Epidermal melanocyte (primary cell): ENCODE measurements around the gene TSEN2.
"Not testable (repeated sequence)": the region's sequence is repeated elsewhere in the genome, so short reads cannot be mapped to it uniquely, and the experiment has no call there.

Experiments
- DNase-seq: peaks from one replicate; pipeline ENCODE4 v3.0.0; 2011; ENCODE audit warnings: low spot score; ENCODE audit not compliant: insufficient read length

Gene TSEN2

DNA sequence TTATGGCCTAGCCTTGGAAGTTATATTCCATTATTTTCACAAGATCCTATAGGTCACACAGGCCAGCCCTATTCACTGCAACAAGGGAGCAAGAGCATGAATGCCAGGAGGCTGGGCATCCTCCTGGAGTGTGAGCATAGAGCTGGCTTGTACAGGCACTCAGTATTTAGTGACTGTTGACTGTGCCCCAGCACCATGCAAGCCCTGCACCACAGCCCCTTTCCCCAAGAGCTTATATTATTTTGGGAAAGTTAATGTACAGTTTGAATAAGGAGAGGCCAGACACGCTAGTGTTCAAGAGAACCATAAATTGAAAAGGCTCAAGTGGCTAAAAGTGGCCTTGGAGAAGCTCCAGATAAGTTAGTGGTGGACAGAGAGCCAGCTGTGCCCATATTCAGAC, 32.3 kb upstream of the TSEN2 start:
- no peak for DNase-seq

DNA sequence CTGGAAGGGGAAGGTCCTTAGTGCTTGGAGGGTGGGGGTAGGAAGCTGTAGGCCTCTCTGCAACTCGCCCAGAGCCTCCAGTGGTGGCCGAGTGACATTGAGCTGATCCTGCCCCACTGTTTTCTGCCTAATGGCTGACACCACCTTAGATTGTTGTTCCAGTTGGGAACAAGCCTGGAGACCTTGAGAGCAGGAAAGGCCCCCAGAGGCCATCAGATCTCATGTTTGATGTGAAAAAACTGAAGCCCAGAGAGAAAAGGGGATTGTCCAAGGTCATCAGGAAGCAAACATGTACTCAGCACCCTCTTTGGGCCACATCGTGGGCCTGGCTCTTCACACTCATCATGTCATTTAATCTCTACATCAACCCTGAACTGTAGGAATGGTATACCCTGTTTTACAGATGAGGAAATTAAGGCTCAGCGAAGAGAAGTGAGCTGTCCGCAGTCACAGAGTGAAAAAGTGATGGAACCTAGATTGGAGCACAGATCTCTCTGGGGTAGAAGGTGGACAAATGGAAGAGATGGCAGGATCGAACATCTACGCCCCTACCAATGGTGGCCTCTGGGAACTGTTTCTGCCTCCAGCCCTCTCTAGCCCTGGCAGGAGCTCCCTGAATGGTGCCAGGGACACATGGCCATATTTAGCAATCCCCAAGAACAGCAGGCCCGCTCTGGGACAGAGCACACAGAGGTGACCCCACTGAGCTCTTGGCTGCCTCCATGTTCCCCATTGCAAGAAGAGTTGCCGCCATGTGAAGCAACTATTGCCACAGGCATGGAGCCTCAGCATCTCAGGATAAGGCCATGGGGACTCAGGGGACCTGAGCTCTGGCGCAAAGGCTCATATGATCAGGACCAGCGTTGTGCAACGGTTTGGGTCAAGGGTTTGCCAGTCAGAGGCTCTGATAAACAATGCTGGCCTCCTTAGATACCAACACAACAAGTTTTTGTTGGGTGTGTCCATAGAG, 31.6 kb upstream of the TSEN2 start:
- no peak for DNase-seq

DNA sequence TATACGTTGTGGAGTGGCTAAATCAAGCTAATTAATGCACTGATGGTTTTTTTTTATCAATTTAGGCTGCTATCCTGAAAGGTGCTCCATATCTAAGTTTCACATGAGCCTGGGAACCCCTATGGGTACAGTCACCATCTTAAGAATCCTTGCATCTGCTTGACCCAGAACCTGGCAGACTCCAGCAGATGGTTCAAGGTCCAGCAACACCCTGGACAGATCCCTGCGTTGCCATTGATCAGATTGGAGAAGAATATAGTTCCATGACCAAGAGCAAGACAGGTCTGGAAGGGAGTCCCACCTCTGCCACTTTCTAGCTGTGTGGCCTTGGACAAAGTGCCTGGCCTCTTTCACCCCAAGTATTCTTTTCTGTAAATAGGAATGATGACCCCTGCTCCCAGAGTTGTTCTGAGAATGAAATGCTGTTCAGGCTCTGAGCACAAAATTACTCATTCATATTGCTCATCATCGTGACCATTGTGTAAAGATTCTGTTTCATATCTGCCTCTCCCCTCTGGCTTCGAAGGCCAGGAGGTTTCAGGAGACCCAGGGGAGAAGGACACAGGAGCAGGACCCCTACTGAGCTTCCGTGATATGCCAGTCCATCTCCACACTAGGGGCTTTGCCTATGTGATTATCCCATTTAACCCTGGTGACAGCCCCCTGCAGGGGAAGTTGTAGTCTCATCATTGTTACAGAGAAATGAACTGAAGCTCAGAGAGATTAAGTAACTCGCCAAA, 30.0 kb upstream of the TSEN2 start:
- DNase-seq = no peak

DNA sequence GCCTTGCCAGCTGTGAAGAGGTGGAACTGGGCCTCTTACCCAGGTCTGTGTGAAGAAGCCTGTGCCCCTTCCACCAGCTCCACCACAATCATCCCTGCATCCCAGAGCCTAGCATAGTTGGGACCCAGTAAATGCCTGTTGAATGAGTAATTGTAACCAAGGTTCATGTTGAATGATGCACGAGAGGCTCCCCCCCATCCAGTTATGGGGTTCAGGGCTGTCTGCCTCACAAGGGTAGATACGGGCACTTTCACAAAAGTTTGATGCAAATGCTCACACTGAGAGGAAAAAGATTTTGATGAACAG, 29.5 kb upstream of the TSEN2 start:
- DNase-seq = no peak

DNA sequence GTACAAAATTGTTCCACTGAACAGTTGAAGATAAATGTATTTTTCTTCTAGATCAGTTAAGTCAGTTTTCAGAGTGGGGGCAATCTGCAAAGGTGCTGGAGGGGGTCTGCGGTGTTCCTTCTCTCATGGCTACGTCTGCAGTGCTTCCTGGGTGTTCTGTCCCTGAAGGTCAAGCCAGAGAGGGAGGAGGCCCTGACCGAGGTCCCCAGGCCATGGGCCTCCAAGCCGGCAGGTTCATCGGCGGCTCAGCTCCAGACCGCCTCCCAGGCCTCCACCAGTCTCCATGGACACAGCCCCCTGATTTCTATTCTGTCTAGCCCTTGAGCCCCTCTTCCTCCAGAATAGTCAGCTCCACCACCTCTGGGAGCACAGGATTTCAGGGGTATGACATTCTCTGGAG, 28.5 kb upstream of the TSEN2 start:
- no peak for DNase-seq

DNA sequence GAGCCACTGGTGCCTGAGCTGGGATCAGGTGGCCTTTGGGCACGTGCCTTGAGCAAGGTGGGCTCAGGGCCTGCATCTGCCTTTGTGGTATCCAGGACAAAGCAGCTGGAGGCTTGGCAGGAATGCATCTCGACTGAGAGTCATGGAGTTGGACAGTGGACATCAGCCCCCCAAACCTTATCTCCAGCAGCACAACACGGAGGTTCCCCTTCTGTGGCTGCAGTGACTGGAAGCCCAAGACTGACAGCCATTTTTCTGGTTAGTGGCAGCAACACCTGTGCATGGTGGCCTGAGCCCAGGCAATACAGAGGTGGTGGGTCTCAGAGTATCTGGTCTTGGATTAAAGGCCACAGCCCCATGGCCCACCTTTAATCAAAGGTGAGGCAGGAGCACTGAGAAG, 27.8 kb upstream of the TSEN2 start:
- no peak for DNase-seq

DNA sequence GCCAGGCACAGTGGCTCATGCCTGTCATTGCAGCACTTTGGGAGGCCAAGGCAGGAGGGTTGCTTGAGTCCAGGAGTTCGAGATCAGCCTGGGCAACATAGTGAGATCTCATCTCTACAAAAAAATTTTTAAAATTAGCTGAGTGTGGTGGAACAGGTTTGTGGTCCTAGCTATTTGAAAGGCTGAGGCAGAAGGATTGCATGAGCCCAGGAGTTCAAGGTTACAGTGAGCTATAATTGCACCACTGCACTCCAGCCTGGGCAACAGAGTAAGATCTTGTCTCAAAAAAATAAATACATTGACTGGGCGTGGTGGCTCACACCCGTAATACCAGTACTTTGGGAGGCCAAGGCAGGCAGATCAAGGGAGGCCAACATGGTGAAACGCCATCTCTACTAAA, 26.9 kb upstream of the TSEN2 start:
- not testable (repeated sequence) for DNase-seq

DNA sequence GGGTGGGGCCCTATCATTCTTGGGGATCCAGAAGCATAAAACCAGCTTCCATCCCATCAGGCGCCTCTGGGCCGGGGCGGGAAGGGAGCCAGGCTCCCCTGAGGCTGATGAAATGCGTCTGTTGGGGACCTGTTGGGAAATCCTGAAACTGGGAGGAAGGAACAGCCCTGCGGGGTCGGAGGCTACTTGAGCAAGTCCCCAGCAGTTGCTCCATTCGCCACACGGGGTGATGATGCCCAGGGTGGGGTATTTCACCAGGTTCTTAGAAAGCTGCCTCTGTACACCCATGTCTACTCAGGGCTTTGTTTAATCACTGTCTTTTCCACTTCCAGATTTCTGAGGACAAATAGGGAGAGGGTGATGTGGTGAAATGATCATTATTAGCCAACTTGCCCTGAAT, 25.4 kb upstream of the TSEN2 start:
- DNase-seq = no peak

DNA sequence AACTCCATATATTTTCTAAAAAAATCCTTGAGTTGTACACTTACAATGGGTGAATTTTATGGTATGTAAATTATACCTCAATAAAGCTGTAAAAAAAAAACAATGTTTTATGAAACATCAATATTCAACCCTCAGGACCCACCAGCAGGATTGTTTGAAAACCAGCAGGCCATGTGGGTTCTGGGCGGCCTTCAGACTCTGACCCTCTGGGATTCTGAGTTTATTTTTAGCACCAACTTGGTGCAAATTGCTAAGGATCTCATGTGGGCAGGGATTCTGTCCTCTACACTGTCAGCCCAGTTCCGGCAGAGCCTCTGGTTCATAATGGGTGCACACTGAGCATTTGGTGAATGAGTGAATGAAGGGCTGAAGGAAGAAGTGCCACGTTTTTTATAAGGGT, 24.2 kb upstream of the TSEN2 start:
- no peak for DNase-seq

DNA sequence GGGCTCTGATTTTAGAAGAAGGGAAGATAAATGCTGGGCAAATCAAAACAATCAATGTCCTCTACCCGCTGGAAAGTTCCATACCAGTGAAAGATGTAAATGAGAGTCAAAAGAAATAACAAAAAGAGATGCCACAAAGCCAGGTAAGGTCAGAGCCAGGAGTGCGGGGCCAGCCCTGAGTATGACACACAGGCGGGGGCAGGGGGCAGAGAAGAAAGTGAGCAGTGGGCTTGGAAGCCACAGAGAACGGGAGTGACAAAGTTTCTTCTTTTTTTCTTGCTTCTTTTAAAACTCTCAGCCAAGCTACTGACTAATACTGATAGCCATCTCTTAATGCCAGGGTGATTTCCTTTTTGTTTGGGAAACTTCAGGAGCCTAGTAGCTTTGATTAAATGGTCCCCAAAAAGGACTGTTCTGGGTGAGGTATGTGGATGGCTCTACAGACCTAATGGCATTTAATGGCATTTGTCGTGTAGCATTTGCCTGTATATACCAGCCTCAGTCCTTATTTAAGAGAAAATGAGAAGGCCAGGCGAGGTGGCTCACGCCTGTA, 23.1 kb upstream of the TSEN2 start:
- no peak for DNase-seq

DNA sequence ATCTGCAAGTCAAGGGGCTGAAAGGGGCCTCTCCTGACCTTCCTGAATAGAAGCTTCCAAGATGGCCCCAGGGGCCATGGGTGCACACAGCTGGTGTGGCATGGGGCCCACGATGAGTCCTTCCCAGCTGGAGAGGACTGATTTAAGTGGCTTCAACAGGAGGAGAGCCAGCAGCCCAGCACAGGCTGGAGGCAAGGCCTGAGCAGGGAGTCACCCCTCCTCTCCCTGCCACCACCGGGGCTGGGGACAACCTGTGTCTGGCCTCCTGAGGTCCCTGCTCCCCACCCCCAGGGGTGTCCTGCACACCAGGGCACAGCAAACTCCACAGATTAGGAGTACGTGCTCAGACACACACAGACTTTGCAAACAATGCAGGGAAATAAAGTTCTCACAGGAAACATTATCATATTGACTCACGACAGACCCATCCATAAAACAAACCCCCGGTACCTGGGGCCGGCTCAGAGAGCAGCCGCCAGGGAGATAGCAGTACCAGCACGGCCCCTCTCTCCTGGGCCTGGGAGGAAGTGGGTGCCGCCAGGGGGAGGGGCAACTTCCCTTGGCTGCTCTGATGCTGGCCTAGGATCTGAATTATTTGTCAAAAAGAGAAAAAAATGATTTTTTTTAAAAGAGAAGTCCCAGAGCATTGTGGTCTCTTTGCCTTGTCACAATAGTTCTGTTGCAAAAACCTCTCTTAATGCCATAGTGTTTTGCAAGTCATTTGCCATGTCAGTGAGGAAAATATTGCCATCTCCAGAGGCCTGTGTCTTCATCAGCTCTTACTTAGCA, 21.9 kb upstream of the TSEN2 start:
- DNase-seq = no peak

DNA sequence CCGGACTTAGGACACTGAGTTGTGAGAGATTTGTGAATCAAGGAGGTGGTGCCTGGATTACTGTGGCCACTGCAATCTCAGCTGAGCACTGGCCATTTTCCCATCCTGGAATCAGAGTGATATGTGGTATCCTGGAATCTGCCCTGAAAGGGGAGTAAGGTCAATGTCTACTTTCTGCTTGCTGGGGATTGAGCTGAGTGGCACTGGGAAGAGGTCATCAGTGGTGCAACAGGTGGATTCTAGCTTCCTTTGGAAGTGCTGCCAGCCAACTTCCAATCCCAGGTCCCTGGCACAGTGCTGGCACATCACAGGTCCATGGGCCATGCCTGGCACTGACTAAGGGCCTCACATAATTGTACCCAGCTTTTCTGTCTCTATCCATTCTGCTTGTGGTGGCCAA, 20.6 kb upstream of the TSEN2 start:
- DNase-seq = no peak

DNA sequence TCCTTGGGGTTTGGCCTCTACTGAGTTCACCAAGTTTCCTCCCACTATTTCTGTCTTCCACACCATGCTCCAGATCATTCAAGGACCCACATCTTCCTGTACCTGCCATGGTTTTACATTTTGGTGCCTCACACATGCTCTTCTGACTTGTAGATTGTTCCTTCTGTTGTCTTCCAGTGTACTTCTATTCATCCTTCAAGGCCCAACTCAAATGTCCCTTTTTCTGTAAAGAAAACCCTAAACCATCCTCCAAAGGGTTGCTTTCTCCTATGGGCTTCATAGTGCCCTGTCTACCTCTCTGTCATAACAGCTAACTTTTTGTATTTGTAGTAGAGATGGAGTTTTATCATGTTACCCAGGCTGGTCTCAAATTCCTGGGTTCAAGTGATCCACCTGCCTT, 20.1 kb upstream of the TSEN2 start:
- DNase-seq = no peak

DNA sequence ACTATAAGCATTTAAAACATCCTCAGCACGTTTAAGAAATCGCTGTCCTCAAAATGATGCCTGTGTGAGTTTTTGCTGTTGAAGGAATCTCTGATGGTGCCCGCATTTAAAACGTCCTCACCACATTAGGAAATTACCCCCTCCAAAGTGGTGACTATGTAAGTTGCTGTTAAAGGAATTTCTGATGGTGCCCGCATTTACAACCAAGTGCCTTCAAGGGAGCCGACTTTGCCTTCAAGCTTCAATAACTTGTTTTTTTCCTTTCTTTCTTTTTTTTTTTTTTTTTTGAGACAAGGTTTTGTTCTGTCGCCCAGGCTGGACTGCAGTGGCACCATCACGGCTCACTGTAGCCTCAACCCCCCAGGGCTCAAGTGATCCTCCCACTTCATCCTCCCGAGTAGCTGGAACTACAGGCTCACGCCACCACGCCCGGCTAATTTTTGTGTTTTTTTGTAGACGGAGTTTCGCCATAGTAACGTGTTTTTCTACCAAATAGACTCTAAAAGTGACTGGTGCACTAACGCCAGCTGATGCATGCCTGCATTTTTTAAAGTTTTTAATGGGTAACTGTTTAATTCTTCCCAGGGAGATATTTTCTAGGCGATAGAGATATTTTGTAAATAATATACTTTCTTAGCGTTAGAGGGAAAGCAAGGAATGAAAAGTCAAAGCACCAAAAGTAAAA, 19.0 kb upstream of the TSEN2 start:
- no peak for DNase-seq

DNA sequence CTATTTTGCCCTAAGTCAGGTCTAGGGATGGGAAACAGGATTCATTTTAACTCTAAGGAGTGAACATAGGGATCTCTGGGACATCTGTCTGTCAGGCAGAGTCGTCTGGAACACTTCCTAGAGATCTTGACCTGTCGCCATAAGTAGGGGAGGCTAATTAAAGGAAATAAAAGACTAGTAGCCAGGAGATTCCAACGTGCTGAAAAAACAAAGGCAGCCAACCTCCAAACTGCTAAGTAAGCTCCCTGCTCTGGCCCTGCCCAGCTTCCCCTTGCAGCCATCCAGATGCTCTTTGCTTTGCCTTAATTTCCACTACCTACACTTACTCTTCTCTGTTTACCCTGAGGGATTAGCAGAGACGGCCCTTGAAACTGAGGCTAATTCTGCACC, 18.4 kb upstream of the TSEN2 start:
- DNase-seq = no peak

DNA sequence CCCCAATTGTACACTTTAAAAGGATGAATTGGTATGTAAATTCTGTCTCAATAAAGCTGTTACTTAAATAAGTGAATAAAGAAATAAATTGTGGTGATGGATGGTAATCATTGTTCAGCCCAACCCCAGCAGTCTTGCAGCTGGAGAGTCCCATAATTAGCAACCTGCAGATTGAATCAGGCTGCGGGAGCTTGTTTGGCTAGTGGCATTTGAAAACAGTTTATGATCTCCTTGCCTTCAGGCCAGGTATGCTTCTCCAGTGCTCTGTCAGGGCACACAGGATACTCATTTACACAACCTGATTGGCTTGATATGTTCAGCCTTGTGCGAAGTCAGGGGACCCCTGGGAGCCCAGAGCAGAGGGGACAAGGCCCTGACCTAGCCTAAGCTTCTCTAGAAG, 16.5 kb upstream of the TSEN2 start:
- DNase-seq = no peak

DNA sequence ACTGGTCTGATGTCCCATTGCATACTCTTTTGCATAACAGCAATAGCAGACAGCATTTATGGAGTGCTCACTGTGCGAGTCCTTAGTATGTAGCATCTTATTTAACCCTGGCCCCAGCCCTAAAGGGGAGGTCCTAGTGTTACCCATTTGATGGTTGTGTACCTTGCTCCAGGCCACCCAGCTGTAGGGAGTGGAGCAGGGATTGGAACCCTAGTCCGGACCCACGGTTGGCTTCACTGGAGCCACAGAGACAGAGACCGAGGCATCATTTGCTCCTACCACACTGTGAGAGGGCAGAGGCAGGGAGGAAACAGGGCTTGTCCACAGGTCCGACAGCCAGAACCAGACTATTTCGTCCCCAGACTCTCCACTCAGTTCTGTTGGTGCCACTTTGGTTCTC, 16.0 kb upstream of the TSEN2 start:
- no peak for DNase-seq

DNA sequence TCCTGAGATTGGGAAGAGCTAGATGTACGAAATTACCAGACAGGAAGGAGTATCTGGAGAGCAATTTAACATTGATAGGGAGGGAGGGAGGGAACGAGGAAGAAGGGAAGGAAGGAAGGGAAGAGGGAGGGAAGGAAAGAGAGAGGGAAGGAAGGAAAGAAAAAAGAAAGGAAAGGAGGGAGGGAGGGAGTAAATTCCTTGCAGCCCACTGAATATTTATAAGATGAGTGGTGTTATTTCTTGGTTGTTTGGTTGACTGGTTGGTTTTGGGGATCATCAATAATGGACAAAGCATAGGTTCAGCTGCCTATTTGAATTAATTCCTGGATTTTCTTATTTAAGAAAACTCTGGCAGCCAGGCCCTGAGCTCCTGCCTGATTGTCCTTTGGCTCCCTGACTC, 15.5 kb upstream of the TSEN2 start:
- no peak for DNase-seq

DNA sequence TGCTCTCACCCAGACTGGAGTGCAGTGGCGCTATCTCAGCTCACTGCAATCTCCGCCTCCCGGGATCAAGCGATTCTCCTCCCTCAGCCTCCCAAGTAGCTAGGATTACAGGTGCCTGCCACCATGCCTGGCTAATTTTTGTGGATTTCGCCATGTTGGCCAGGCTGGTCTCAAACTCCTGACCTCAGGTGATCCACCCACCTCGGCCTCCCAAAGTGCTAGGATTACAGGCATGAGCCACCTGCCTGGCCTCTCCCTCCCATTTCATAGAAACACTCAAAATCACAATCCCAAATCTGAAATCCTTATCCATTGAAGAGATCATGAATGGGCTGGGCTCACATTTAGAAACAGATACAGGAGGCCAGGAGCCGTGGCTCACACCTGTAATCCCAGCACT, 15.1 kb upstream of the TSEN2 start:
- DNase-seq = not testable (repeated sequence)

DNA sequence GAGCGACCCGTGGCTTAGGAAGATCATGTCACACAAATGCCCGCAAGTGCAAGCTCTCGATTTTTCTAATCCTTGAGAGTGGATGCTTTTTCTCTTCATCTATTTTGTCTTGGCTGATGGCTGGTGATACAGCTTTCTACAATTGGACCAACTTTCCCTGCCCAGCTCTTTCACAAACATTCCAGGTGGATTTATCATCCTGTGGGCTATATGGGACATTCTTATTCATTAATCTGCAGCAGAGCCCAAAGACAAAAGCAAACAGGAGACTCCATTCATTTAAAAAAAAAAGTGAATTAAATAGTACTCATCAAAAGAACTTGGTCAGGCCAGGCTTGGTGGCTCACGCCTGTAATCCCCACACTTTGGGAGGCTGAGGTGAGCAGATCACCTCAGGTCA, 14.2 kb upstream of the TSEN2 start:
- no peak for DNase-seq

DNA sequence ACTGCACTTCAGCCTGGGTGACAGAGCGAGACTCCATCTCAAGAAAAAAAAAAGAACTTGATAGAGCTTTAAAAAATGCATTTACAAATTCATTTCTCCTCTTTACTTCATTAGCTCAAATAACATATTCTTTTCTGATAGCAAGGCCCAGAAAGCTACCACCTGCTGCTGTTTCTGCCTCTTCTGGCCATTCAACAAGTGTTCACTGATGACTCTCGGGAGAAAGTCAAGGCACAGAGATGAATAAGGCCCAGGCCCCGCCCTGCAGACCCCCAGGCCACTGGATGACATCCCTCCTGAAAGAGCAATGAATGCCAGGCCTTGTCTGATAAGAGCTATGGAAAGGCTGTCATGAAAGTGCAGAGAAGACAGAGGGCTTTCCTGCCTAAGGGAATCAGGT, 13.6 kb upstream of the TSEN2 start:
- no peak for DNase-seq
